Activated T-helper 17 cell treated with anti-CD3 and anti-CD28 coated beads, Interleukin-2, amount 50 U/mL, for 72 hours (primary cell): ENCODE measurements around the gene RAPGEF3. TPM values are rescaled to one million over a fixed set of nuclear protein-coding genes. Genes with fewer than 3 reads are reported as not detected.
A peak's percentile ranks its signal among the peaks of the same experiment; 100 is the strongest.

ENCODE experiments used
- ATAC-seq: fragments of 150-1000 bp; cut with Tn5 transposase; replicated peaks from 2 replicates; pipeline ENCODE4 v1.10.0; 2021; ENCODE audit warnings: mild to moderate bottlenecking, moderate library complexity
- H3K27ac Mint-ChIP-seq: one replicate; pipeline ENCODE4 v1.8.0; 2022; ENCODE audit warnings: mixed read lengths
- H3K27me3 Mint-ChIP-seq: one replicate; pipeline ENCODE4 v1.8.0; 2022; ENCODE audit warnings: mixed read lengths
- H3K36me3 Mint-ChIP-seq: one replicate; pipeline ENCODE4 v1.8.0; 2022; ENCODE audit warnings: low read depth, mild to moderate bottlenecking, mixed read lengths
- H3K4me1 Mint-ChIP-seq: one replicate; pipeline ENCODE4 v1.8.0; 2022; ENCODE audit warnings: mixed read lengths
- H3K4me3 Mint-ChIP-seq: one replicate; pipeline ENCODE4 v1.8.0; 2022; ENCODE audit warnings: mild to moderate bottlenecking, mixed read lengths
- H3K9me3 Mint-ChIP-seq: one replicate; pipeline ENCODE4 v1.8.0; 2022; ENCODE audit warnings: mixed read lengths
- total RNA-seq, 2 donors: library from RNA; stranded (reverse); gene quantifications; one replicate each; pipeline ENCODE4 v1.2.3, GENCODE V29; 2022

Gene RAPGEF3
- total RNA-seq, 2 donors from 2014 or later: 1.4 to 8.4 TPM

DNA sequence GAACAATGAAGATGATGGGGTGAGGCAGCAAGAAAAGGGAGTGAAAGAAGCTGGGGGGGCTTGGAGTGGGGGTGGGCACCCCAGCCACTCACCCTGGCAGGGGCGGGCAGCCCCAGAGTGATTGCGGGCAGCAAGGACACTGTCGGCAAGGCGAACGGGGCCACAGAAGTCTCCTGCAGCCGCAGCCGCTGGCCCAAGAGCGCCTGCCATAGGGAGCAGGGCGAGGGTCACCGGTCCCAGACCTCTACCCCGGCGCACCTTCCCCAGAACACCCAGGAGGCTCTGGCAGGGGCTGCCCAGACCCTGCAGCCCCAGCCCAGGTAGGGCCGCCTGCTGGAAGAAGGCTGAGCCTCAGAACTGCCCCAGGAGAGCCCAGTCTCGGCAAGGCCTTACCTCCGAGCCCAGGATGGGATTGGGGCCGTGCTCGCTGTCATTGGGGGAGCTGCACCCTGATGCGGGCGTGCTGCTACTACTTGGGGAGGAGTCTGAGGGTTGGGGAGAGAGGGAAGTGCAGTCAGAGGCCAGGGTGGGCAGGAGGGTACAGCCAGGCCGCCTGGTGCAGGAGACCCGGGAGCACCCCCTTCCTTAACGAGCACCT lies 37.2 kb upstream of the RAPGEF3 start:
- Mint-ChIP-seq H3K36me3 (peaks cover 98% of the 10 kb centered on the region), H3K27ac (no peak overlapping the region), H3K27me3 (no peaks in the 10 kb centered on the region), H3K9me3 (no peaks in the 10 kb centered on the region), H3K4me1 (peaks cover 2% of the 10 kb centered on the region), H3K4me3 (no peak overlapping the region)
- no peak for ATAC-seq

GRCh38 chr12:47795121-47795813 lies 36.6 kb upstream of the RAPGEF3 start:
- ATAC-seq: no peak
- no peaks in the 10 kb centered on the region for H3K4me1 Mint-ChIP-seq
- H3K27me3 Mint-ChIP-seq: no peaks in the 10 kb centered on the region
- H3K36me3 Mint-ChIP-seq: peaks cover 100% of the 10 kb centered on the region
- H3K27ac Mint-ChIP-seq: peak overlapping the region; percentile 66
- no peak overlapping the region for H3K4me3 Mint-ChIP-seq
- H3K9me3 Mint-ChIP-seq: no peaks in the 10 kb centered on the region

- peaks cover 99% of the 10 kb centered on the region for H3K36me3 Mint-ChIP-seq
- no peaks in the 10 kb centered on the region for H3K9me3 Mint-ChIP-seq
- no peak for ATAC-seq
- no peaks in the 10 kb centered on the region for H3K27me3 Mint-ChIP-seq
- no peak overlapping the region for H3K4me3 Mint-ChIP-seq
- peak overlapping the region; percentile 66 for H3K27ac Mint-ChIP-seq
- no peaks in the 10 kb centered on the region for H3K4me1 Mint-ChIP-seq
Measured at GRCh38 chr12:47794679-47795078, 36.0 kb upstream of the RAPGEF3 start.

DNA sequence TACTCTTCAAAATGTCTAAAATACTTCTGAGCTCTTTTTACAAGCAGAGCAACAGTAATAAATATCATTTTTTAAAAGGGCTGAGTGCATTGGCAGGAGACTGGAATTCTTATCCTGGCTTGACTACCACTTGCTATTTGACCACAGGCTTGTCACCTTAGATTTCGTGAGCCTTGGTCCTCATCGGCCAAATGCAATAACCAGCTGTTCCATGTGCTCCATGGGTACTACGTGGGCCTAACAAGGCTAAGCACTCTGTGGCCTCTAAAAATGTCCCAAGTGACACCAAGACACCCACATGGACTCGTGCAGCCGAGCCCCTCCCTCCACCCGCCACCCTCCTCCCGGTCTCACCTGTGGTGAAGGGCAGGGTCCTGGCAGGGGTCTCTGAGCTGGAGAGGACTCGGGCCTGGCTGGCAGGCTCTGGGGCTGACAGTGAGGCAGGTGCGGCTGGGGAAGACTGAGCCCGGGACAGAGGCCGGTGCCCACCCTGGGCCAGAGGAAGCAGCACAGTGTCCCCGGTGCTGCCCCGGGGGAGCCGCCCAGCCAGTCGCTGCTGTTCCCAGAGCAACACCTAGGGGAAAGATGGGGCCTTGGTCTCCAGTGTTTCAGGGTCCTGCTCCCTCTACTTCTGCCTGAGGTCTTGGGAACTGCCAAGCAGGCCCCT lies 34.5 kb upstream of the RAPGEF3 start:
- H3K27me3 Mint-ChIP-seq: no peaks in the 10 kb centered on the region
- peak overlapping the region; percentile 68 for H3K27ac Mint-ChIP-seq
- H3K4me1 Mint-ChIP-seq: no peaks in the 10 kb centered on the region
- no peak for ATAC-seq
- H3K9me3 Mint-ChIP-seq: no peaks in the 10 kb centered on the region
- H3K36me3 Mint-ChIP-seq: peaks cover 99% of the 10 kb centered on the region
- no peak overlapping the region for H3K4me3 Mint-ChIP-seq

GRCh38 chr12:47791874-47792273 lies 33.2 kb upstream of the RAPGEF3 start:
- H3K27me3 Mint-ChIP-seq: no peaks in the 10 kb centered on the region
- no peak for ATAC-seq
- H3K27ac Mint-ChIP-seq: peak overlapping the region; percentile 62
- peaks cover 99% of the 10 kb centered on the region for H3K36me3 Mint-ChIP-seq
- H3K9me3 Mint-ChIP-seq: no peaks in the 10 kb centered on the region
- no peak overlapping the region for H3K4me3 Mint-ChIP-seq
- H3K4me1 Mint-ChIP-seq: no peaks in the 10 kb centered on the region

DNA sequence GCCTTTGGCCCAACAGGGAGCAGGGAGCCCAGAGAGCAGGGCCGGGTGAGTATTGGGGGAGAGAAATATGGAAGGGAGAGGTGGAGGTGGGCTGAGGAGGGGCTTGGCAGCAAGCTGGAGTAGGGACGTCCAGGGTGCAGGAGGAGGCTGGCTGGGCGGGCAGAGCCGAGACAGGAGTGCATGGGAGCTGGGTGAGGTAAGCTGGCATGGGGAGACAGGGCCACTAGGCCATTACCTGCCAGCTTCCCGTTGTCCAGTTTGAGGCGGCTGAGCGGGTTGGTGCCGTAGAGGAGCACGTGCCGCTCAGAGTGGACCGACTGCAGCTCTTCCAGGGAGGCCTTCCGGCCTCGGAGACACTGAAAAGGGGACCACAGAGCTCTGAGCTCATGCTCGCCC lies 32.7 kb upstream of the RAPGEF3 start:
- no peak overlapping the region for H3K4me3 Mint-ChIP-seq
- peaks cover 99% of the 10 kb centered on the region for H3K36me3 Mint-ChIP-seq
- no peaks in the 10 kb centered on the region for H3K9me3 Mint-ChIP-seq
- no peak for ATAC-seq
- H3K27ac Mint-ChIP-seq: peak overlapping the region; percentile 52
- no peaks in the 10 kb centered on the region for H3K27me3 Mint-ChIP-seq
- H3K4me1 Mint-ChIP-seq: no peaks in the 10 kb centered on the region

GRCh38 chr12:47790676-47791350 lies 32.1 kb upstream of the RAPGEF3 start:
- H3K4me1 Mint-ChIP-seq: no peaks in the 10 kb centered on the region
- no peak for ATAC-seq
- H3K9me3 Mint-ChIP-seq: no peaks in the 10 kb centered on the region
- H3K27ac Mint-ChIP-seq: peak overlapping the region; percentile 52
- peaks cover 99% of the 10 kb centered on the region for H3K36me3 Mint-ChIP-seq
- no peaks in the 10 kb centered on the region for H3K27me3 Mint-ChIP-seq
- no peak overlapping the region for H3K4me3 Mint-ChIP-seq

DNA sequence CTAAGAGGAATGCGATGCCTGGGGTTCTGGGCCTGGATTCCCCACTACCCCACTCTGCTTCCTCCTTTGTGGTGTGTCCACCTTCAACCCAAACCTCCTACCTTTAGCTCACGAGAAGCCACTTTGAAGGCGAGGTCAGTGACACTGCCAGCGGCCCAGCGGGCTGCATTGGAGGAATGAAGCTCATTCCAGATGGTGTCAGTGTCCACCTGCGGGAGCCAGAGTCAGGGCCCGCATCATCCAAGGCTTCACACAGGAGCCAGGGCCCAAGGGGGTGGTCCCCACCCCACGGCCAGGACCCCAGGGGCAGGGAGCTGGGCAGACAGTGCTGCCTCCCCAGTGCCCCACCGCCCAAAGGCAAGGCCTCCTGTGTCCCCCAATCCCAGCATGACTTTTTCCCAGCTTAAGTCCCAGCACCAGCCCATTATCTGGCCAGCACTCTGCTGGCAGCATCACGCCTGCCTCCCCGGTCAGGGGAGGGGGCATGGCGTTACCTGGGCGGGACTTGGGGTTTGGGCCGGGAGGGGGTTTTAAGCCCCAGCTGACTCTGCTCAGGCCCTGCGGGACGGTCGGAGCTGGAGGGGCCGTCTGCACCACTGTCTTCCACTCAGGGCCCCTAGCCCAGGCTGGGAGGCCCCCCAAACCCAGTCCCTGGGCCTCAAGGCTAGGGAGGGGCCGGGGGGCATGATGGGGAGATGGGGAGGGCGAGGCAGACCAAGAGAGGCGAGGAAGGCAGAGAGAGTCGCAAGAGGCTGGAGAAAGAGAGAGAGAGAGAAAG lies 31.2 kb upstream of the RAPGEF3 start:
- peak overlapping the region; percentile 52 for H3K27ac Mint-ChIP-seq
- peaks cover 99% of the 10 kb centered on the region for H3K36me3 Mint-ChIP-seq
- no peaks in the 10 kb centered on the region for H3K9me3 Mint-ChIP-seq
- no peak for ATAC-seq
- H3K4me3 Mint-ChIP-seq: no peak overlapping the region
- no peaks in the 10 kb centered on the region for H3K4me1 Mint-ChIP-seq
- H3K27me3 Mint-ChIP-seq: no peaks in the 10 kb centered on the region

DNA sequence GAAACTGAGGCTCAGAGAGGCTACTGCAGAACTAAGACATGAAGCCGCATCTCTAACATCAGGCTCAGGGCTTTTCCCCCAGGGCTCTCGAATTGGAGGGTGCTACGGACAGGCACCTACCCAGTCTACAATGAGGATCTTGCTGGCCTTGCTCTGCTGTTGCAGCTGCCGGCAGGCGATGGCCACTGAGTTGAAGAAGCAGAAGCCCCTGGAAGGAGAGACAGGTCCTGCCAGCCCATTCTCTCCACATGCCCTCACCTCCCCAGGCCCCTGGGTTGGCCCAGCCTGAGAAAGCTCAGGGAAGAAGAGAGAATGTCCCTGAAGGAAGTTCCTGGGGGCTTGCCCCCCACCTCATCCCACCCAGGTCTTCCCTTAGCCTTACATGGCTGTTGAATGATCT lies 30.5 kb upstream of the RAPGEF3 start:
- Mint-ChIP-seq H3K27me3 (no peaks in the 10 kb centered on the region), H3K27ac (peak overlapping the region; percentile 90), H3K9me3 (no peaks in the 10 kb centered on the region), H3K4me3 (no peak overlapping the region), H3K4me1 (no peaks in the 10 kb centered on the region), H3K36me3 (peaks cover 99% of the 10 kb centered on the region)
- ATAC-seq: no peak

DNA sequence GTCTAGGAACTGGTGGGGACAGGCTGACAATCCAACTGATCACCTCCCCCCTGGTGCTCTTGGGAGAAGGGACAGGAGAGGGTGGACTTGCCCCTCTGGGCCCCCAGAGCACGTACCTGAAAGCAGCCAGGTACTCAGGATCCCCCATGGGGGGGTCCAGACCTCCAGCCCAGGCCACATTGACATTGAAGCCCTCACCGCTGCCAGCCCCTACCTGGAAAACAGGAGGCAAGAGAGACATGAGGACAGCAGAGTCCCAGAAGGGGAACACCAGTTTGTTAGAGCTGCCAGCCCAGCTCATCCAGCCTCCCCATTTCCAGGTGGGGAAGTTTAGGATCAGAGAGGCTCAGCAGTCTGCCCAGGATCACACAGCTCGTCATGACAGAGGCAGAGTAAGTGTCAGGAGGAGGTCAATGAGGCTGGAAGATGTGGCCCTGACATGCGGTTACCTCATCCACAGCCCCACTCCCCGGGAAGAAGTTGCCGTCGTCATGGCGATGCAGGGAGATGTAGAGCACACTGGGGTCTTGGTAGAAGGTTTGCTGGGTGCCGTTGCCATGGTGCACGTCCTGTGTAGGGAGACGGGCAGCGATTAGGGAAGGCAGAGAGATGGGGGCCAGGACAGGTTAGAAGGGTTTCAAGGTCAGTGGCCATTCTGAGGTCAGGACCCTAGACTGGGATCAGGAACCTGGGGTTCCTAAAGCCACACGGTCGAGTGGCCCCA lies 29.1 kb upstream of the RAPGEF3 start:
- Mint-ChIP-seq H3K27me3 (no peaks in the 10 kb centered on the region), H3K4me1 (peaks cover 1% of the 10 kb centered on the region), H3K9me3 (no peaks in the 10 kb centered on the region), H3K4me3 (peak overlapping the region; percentile 26), H3K36me3 (peaks cover 97% of the 10 kb centered on the region), H3K27ac (peak overlapping the region; percentile 90)
- no peak for ATAC-seq

GRCh38 chr12:47786662-47787280 lies 28.1 kb upstream of the RAPGEF3 start:
- H3K4me1 Mint-ChIP-seq: peaks cover 7% of the 10 kb centered on the region
- H3K9me3 Mint-ChIP-seq: no peaks in the 10 kb centered on the region
- no peaks in the 10 kb centered on the region for H3K27me3 Mint-ChIP-seq
- H3K36me3 Mint-ChIP-seq: peaks cover 94% of the 10 kb centered on the region
- H3K4me3 Mint-ChIP-seq: peak overlapping the region; percentile 26
- peak overlapping the region; percentile 90 for H3K27ac Mint-ChIP-seq
- no peak for ATAC-seq

- Mint-ChIP-seq H3K4me3 (peak overlapping the region; percentile 26), H3K27ac (peak overlapping the region; percentile 90), H3K36me3 (peaks cover 93% of the 10 kb centered on the region), H3K4me1 (peaks cover 8% of the 10 kb centered on the region), H3K9me3 (no peaks in the 10 kb centered on the region), H3K27me3 (no peaks in the 10 kb centered on the region)
- peak; percentile 56 for ATAC-seq
Measured at GRCh38 chr12:47785887-47786661, 27.4 kb upstream of the RAPGEF3 start.
